Stimulated activated CD4-positive, alpha-beta T cell treated with anti-CD3 and anti-CD28 coated beads, Interleukin-4, amount 100 ng/mL, for 24 hours (primary cell): ENCODE measurements around the gene PLEKHM3.

Experiments
- DNase-seq: peaks from one replicate; pipeline ENCODE4 v3.0.0-alpha.2; 2020

PLEKHM3 gene

DNA sequence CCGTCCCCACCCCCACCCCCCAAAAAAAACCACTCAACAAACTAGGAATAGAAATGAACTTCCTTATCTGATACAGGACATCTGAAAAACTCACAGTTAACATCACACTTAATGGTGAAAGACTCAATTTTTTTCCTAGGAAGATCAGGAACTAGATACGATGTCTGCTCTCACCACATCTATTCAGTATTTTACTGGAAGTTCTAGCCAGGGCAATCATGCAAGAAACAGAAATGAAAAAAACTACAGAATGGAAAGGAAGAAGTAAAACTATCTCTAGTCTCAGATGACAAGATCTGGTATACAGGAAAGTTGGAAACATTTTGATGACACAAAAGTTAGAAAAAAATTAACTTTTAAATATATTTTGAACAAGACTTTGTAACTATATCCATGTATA lies 141.2 kb downstream of the PLEKHM3 start:
- no peak for DNase-seq

DNA sequence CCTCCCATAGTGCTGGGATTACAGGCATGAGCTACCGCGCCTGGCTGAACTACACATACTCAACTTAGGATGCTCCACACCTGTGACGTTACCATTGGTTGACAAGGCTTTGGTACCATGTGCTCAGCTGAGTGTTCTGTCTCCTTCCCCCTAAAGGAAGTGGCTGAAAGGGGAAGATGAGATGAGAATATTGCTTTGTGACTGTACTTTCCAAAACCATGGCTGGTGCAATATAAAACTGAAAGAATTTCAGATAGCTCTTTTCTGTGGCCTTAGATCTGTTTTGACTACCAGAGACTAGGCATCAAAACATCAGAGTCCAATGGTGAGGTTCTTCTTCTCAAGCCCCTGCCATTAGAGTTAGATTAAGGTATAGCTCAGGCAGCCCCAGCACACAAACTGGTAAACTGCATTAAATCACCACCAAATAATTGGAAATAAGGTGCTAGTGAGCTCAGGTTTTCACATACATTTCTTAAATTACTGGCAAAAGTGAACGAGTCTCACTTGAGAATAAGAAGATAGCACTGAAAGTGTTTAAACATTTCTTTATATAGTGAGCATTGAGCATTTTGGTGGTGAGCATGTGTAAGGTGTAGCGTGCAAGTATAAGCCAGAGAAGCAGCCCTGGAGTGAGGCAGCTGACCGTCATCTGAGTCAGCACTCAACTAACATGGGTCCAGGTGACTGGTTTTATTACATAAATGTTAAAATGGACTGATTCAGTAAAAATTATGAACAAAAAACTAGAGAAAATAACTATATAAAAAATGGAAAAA lies 142.1 kb downstream of the PLEKHM3 start:
- no peak for DNase-seq

DNA sequence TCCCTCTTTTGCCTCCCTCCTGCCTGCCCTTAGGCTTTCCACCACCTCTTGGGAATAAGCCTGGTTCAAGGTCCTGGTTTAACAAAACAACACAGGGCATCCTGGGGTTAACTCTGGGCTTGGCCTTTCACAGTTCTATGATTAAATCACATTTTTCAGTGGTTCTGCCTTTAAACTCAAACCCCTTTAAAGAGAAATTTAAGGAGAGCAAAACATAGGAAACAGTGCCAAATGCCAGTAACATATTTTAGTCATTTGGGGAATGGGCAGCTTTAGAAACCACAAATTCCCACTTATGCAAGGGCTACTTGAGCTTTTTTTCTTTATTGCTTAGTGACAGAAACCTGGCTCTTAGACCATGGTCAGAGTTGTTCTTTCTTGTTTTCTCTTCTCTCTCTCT lies 143.4 kb downstream of the PLEKHM3 start:
- DNase-seq, result no peak

DNA sequence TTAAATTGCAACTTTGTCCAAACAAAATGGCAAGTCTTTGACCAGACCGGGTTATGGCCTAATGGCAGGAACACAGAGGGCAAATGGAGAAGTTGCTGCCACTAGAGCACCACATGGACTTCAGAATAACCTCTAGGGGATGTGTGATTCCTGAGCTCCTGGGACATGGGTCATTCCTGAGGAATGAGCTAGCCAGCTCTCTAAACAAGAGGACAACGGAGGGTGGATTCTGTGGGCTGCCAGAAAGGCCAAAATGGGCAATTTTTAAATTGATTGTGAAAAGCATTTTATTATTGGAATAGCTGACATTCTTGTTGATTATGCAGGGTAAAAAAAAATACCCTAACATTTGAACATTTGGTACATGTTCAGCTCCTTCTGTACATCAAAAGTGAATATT lies 145.8 kb downstream of the PLEKHM3 start:
- DNase-seq, result no peak

DNA sequence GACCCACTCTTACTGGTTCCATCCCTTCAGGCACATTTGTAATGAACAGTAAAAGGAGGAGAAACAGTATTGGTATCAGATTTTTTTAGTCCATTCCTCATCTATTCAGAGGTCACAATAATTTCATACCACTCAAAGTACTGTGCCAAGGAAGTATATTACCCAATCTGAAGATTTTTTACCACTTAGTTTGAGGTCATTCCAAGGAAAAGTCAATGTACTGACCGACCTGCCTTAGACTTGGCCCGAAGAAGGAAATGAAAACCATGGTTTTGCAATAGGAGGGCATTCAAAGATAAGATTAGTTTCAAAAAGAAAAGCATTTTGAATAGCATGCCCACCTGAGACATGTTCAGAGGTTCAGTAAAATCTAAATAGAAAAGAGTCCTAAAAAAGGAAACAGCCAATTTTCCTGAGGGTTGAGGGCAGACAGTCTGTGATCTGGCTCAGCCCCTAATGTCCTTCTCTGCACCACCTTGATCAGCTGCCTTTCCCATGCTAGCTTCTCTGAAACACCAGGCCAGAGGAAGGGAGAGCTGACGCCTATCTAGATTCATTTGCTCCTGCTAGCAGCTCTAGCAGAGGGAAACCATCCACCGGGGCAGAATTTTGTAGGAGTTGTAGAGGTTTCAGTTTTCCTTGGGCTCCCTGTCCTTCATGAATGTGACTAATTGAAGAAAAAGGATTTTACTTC lies 148.3 kb downstream of the PLEKHM3 start:
- no peak for DNase-seq

DNA sequence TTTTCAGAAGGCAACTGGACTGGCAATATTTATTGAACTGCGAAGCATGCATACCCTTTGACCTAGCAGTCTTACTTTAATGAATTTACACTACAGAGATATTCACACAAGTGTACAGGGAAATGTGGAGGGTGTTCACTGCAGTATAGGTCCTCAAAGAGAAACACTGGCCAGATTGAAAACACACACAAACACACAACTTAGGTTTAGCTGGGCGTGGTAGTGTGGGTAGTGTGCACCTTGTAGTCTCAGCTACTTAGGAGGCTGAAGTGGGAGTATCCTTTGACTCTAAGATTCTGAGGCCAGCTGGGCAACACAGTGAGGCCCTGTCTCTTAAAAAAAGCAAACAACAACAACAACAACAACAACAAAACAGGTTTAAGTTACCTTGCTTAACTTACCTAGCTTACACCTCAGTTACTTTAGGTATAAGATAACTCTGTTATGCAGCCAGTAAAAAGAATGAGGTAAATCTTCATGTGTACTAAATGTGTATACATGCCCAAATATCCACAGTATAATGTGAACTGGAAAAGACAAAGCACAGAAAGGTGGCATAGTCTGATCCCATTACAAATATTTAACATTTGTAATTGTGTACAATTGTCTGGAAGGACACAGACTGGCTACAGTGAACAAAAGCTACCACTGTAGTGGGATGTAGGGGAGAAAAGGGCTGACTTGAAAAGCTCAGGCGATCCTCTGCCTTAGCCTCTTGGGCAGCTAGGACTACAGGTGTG lies 149.7 kb downstream of the PLEKHM3 start:
- no peak for DNase-seq

DNA sequence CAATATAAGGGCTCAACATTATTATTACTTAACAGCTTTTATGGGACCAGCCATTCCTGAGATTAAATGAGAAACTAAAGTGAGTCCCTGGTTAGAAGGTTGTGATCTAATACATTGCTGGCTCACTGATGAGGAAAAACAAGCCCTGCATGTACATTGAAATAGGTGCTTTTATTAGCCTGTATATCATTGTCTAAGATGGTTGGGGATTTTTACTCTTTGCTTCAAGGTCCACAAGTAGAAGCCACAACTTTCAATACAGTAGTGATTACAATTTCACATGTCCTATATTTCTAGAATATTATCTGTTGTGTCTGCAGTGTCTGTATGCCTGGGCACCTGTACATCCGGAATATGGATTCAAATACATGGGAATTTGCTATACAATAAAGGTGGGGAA lies 151.5 kb downstream of the PLEKHM3 start:
- no peak for DNase-seq

DNA sequence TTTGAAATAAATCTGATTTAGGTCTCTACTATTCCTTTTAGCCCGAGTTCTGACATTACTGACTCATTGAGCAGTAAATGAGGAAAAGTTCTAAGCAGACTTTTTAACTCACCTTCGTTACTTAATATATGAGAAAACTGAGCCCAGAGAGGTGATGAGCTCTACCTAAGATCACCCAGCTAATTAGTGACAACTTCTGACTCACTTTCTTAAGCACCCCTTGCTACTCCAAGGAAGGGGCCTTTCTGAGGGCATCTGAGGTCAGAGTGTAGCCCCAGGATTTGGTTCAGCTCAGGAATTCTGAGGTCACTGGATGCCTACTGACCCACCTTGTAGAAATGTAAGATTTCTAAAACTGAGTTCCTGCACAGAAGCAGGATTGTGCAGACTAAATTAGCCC lies 153.4 kb downstream of the PLEKHM3 start:
- DNase-seq, result no peak

DNA sequence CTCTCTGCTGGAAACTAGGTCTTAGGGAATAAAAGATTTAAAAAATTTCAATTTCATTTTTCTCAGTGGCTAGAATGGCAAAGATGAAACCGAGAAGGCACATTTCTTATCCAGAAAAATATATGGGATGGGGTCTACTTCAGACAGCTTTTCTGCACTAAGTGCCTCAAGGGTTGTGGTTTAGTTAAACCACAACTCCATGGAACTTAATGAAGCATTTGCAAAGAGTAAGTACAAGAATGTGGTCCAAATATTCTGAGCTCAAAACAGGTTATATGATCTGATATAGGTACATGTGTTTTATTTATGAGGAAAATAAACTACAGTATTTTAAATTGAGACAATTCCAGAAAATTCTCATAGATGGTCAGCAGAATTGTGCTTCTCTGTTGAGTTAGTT lies 153.8 kb downstream of the PLEKHM3 start:
- DNase-seq, result no peak

DNA sequence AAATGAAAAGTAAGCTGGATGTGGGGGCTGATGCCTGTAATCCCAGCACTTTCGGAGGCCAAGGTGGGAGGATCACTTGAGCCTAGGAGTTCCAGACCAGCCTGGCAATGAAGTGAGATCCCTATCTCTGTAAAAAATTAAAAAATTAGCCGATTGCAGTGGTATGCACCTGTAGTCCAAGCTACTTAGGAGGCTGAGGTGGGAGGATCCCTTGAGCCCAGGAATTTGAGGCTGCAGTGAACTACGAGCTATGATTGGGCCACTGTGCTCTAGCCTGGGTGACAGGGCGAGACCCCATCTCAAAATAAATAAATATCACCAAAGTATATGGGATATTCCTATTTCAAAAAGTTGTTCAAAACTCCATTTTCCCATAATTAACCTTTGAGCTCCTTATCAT lies 154.5 kb downstream of the PLEKHM3 start:
- no peak for DNase-seq

DNA sequence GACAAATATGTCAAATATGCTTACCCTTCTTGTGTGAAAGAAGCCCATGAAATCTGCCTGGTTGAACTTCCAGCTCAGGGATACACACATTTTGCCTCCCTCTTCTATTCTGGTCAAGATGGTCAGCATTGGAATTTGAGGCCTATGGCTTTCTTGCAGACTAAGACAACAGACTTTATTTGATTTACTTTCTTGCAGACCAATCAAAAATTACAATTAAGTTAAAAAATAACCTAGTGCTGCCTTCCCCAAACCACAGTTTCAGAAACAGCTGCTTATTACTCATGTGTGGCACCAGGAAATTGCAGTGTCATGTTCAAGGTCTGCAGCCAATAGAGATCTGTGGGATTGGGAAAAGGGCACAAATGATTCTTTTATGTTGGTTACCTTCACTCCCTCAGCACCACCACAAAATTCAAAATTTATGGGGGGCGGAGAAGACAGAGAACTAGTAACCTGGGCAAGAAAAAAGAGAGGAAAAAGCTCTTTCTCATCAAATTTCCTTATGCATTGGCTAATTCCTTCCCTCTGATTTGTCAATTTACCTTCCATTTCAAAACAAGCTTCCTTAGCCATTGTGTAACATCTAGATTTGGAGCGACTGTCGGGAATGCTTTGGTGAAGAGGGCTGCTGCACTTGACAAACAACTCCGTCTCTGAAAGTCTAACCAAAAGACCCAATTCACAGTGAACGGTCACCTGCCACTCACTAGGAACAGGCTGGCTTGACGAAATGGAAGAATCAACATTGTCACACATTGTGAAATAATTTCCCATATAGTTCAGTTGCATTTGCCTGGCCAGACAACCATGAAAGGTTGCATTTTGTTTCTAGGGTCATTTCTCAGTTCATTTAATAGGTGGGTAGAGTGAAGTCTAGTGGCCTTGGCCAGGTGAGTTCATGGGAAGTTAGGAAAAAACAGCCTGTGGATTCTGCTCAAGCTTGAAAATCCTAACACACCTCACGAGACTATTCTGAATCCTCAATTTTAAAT lies 155.2 kb downstream of the PLEKHM3 start:
- DNase-seq, result no peak

DNA sequence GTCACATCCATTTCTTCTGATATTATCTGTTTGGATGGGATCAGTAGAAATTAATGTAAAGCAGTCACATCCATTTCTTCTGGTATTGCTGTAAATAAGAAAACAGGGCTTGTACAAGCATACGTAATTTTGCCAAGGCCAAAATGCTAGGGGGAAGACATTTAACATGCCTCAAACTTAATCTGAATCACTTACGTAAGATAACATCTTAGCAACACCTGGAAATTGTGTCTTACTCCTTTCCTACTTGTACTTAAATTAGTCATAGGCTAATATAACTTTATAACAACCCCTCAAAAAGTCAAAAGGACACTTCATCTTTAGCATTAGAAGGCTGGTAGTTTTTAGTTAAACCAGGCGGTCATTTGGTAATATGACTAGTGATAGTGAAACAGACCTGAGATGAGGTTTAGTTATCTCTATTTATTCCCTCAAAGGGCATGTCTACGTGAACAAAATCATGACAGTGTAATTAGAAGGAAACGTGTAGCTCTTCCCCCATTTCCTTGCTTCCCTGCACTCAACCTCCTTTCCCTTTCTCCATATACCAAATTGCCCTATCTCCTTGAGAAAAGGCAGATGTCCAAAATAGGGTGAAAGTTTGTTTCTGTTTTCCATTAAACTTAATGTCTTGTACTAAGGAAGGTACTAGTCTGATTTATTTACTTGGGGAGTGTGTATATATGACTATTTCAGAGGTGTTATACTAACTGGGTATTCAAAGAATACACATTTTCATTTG lies 156.3 kb downstream of the PLEKHM3 start:
- DNase-seq, result no peak

DNA sequence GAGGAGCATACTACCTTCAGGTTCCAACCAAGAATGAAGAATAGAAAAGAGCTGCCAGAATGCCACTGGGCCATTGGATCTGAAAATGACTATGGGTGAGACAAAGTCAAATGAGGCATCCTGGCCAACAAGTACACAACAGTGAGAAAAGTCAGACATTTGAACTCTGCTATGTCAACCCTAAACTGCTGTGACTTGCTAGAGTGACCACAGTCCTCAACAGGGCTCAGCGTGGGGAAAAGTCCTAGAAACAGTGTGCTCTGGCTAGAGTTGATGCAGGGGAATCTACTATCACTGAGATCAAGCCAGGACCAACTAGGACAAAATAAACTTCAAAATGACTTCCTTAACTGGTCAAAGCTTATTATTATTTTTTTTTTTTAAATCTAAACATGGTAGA lies 157.4 kb downstream of the PLEKHM3 start:
- DNase-seq, result no peak

DNA sequence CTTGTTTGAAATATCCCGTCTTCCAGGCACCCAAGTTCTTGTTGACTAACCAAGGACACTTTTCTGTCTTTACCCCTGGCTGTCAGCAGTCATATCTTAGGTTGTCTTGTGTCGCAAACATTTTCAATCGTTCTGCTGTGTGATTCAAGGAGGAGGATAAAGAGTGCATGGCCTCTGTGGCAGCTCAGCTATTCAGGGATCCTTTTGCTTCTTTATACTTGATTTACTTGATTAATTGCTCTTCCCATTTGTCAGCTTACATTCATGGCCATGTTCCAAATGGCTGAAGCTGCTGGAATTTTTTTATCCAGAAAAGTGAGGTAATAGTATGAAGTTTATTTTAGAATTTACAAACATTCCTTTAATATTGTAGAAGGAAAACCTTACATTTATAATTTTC lies 158.3 kb downstream of the PLEKHM3 start:
- no peak for DNase-seq

DNA sequence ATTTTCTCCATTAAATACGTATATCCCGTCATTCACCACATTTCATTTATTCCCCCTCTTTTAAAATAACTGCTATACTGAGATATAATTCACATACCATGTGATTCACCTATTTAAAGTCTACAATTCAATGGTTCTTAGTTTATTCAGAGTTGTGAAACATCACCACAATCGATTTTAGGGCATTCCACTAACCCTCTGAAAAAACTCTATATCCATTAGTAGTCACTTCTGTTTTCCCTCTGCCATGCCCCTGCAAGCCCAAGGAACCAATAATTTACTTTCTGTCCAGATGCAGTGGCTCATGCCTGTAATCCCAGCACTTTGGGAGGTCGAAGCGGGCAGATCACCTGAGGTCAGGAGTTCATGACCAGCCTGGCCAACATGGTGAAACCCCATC lies 160.1 kb downstream of the PLEKHM3 start:
- DNase-seq, result no peak

DNA sequence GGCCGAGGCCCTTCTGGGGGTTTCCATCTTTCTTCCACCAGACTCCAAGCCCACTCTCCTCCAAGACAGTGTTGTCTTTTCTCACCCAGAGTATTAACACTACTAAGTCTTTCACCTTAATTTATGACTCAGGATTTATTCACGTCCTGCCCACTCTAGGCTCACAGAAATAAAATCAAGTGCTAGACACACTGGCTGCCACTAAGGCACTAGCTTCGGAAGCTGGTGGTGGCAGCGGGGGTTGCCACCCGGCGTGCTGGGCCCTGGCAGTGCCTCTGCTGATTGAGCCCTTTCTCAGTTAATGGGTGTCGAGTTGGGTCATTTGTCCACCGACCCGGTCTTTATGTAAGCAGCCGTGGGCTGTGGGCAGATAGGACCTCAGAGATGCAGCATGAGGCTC lies 162.0 kb downstream of the PLEKHM3 start:
- no peak for DNase-seq

DNA sequence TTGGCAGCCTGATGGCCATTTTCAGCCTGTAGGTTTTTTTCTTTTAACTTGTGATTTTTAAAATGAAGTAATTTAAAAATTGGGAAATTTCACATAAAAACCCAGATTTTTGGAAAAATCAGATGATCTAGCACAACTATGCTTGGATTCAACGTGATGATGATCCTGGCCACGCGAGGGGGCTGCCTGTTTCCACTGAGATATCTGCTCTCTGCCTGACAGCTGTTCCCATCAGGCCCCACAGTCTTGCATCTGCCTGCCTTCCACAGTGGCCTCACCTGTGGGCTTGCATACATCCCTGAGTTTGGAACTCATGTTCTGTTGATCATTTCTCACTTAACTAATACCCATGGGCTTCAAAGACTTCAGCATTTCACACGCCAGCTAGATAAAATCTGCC lies 163.5 kb downstream of the PLEKHM3 start:
- DNase-seq, result no peak

DNA sequence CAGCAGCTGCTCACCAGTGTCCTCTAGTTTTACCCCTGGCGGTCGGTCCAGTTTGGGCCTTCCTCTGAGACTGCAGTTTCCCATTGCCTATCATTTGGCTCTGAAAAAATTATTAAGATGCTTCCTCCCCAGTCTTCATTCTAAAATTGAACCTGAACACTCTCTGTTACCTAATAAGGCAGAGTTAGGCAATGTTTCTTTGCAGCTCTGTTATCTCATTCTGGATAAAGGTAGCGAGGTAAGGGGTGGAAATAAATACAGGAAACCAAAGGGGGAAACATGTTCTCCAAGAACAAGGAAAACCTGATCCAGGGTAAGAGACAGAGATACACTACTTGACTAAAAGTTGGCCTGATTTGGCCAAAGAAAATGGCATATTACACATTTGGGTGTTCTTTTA lies 164.6 kb downstream of the PLEKHM3 start:
- no peak for DNase-seq

DNA sequence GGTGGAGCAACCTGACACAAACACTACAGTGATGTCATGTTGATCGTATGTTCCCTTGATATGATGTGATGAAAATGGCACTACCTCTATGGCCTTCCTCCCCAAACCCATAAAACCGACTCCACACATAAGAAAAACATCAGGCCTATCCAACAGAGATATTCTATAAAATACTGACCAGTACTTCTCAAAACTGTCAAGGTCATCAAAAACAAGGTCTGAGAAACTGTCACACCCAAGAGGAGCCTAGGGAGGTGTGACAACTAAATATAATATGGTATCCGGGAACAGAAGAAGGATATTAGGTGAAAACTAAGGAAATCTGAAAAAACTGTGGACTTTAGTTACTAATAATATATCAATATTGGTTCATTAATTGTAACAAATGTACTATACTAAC lies 169.7 kb downstream of the PLEKHM3 start:
- no peak for DNase-seq

DNA sequence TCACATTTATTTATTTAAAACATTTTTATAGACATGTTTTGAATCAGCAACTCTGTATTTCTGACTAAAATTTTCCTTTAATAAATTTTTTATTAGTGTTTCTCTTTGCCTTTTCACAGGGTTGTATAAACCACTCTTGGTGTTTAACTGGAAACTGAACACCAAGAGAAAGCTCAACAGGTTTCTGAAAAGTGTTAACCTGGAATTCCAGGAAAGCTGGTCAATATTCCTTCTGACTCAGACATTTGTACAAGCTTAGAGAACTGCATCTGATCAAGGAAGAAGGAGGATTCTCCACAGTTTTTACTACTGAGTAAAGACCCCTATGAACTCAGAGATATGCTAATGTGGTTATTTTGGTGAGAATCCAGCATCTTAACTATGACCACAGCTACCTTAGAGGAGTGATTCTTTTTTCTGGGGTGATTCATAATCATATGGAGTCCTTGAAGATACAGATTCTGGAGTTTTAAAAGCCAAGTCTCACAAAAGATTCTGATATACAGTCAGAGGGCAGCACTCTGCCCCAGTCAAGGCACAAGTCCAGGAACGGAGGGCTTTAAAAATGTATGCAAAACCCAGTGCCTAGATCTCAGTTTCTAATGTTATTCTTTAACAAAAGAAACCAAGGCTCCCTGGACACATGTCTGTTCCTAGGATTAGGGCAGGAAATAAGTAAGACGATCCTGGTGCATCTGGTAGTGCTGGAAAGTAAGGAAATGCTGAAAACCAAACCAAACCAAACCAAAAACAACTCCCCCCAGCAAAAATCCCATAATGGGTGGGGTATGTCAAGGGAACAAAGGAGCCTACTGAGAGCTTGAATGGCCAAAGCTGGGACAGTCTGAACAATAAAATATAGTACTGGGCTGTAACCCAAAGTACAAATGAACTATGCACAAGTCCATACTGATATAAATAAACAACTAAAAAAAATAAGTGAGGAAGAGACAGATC lies 170.6 kb downstream of the PLEKHM3 start:
- no peak for DNase-seq

DNA sequence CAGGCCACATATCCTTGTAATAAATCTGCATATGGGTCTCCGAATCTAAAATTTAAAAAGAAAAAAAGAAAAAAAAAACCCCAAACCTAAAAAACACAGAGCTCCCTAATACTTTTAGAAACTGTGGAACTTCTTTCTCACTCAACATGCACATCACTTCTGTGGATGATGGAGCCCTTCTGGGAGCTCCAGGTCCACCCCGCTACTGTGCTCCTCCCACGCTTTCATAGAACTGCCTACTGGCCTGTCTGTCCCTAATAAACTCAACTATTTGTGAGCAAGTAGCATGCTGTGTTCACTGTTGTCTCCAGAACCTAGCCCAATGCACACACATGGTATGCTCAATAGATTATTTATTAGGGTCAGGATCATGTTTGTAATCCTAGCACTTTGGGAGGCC lies 172.5 kb downstream of the PLEKHM3 start:
- DNase-seq, result no peak
